Astrocyte (in vitro differentiated cells and primary cell): Measurements from ENCODE around the gene WEE2. TPM values are rescaled to one million over a fixed set of nuclear protein-coding genes. Genes with fewer than 3 reads are reported as not detected.
"Not testable (repeated sequence)": the region's sequence is repeated elsewhere in the genome, so short reads cannot be mapped to it uniquely, and the experiment has no call there.

Source experiments
- DNase-seq: peaks from one replicate; pipeline ENCODE4 v3.0.0-alpha.2; 2010; ENCODE audit warnings: low read depth
- FAIRE-seq: peaks from 2 replicates; lab custom pipeline; 2011; peaks lifted over from hg19 to GRCh38; lab: Jason Lieb, UNC
- H2AFZ ChIP-seq: 2 replicates; pipeline ENCODE4 v1.6.0; 2012; ENCODE audit warnings: low read depth, low read length, inconsistent platforms
- H3K27ac ChIP-seq: 2 replicates; pipeline ENCODE4 v1.5.1; 2011; ENCODE audit warnings: low read depth, low read length, inconsistent platforms
- H3K27me3 ChIP-seq: 2 replicates; pipeline ENCODE4 v1.6.0; 2011; ENCODE audit warnings: low read length, inconsistent platforms; ENCODE audit not compliant: insufficient read depth
- H3K36me3 ChIP-seq: 2 replicates; pipeline ENCODE4 v1.5.1; 2011; ENCODE audit warnings: low read length, inconsistent platforms; ENCODE audit not compliant: insufficient read depth
- H3K4me1 ChIP-seq: 2 replicates; pipeline ENCODE4 v1.5.1; 2011; ENCODE audit warnings: low read length, inconsistent platforms; ENCODE audit not compliant: insufficient read depth
- H3K4me2 ChIP-seq: 2 replicates; pipeline ENCODE4 v1.6.0; 2012; ENCODE audit warnings: low read length, inconsistent platforms
- H3K4me3 ChIP-seq: 2 replicates; pipeline ENCODE4 v1.5.1; 2011; ENCODE audit warnings: low read depth, mild to moderate bottlenecking, low read length, inconsistent platforms; ENCODE audit not compliant: insufficient read depth
- H3K79me2 ChIP-seq: 2 replicates; pipeline ENCODE4 v1.6.0; 2012; ENCODE audit warnings: mild to moderate bottlenecking, low read length, inconsistent platforms; ENCODE audit not compliant: insufficient read depth
- H3K9ac ChIP-seq: 2 replicates; pipeline ENCODE4 v1.6.0; 2012; ENCODE audit warnings: mild to moderate bottlenecking, low read length, inconsistent platforms
- H3K9me3 ChIP-seq: 2 replicates; pipeline ENCODE4 v1.5.1; 2012; ENCODE audit warnings: low read depth, mild to moderate bottlenecking, low read length, inconsistent platforms; ENCODE audit not compliant: insufficient read depth
- H4K20me1 ChIP-seq: 2 replicates; pipeline ENCODE4 v1.6.0; 2012; ENCODE audit warnings: low read length, inconsistent platforms; ENCODE audit not compliant: insufficient read depth
- H3K27ac Mint-ChIP-seq: one replicate; pipeline ENCODE4 v1.8.0; 2021; ENCODE audit warnings: mild to moderate bottlenecking, mixed read lengths; ENCODE audit not compliant: unreplicated experiment
- H3K27me3 Mint-ChIP-seq: one replicate; pipeline ENCODE4 v1.8.0; 2021; ENCODE audit warnings: low read depth, mixed read lengths; ENCODE audit not compliant: unreplicated experiment
- H3K36me3 Mint-ChIP-seq: one replicate; pipeline ENCODE4 v1.8.0; 2021; ENCODE audit warnings: low read depth, mixed read lengths; ENCODE audit not compliant: unreplicated experiment
- H3K4me1 Mint-ChIP-seq: one replicate; pipeline ENCODE4 v1.8.0; 2021; ENCODE audit warnings: low read depth, mixed read lengths; ENCODE audit not compliant: unreplicated experiment
- H3K4me3 Mint-ChIP-seq: one replicate; pipeline ENCODE4 v1.8.0; 2021; ENCODE audit warnings: mild to moderate bottlenecking, moderate library complexity, mixed read lengths; ENCODE audit not compliant: unreplicated experiment
- H3K9me3 Mint-ChIP-seq: one replicate; pipeline ENCODE4 v1.8.0; 2021; ENCODE audit warnings: mild to moderate bottlenecking, mixed read lengths; ENCODE audit not compliant: unreplicated experiment
- EZH2 ChIP-seq: IDR thresholded peaks from 2 replicates; pipeline ENCODE4 v1.6.1; 2012; ENCODE audit warnings: mild to moderate bottlenecking, low read length, inconsistent platforms; ENCODE audit not compliant: insufficient read depth
- total RNA-seq: library from RNA; stranded (reverse); gene quantifications from 2 replicates; pipeline ENCODE4 v1.2.1, GENCODE V29; 2021
- TF ChIP-seq, protein P1 (sequence below): IDR thresholded peaks from 2 replicates; pipeline ENCODE4 v1.5.1; 2011; ENCODE audit warnings: low read depth, mild to moderate bottlenecking, inconsistent platforms, low read length, moderate library complexity; ENCODE audit not compliant: insufficient read depth

Gene WEE2
- total RNA-seq, 1 donor from 2014 or later: not detected

DNA sequence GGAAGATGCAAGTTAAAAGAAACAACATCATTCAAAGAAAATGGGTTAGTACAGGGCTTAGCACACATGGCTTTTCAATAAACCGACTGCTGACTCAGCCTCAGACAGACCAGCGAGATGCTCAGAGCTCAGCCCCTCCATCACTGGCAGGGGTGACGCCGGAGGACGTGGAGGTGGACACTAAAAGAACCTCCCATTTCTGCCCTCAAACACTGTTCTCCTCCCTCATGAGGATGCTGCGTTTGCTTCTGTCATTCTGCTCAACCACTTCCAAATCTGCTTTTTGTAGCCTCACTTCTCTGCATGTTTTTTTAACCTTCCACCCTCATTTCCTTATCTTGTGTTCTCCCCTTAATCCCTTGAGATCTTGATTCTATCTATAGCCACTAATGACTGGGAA is 21.5 kb upstream of the WEE2 start:
- no peak for DNase-seq
- no peak for TF ChIP-seq EZH2
- TF ChIP-seq, protein P1, sequence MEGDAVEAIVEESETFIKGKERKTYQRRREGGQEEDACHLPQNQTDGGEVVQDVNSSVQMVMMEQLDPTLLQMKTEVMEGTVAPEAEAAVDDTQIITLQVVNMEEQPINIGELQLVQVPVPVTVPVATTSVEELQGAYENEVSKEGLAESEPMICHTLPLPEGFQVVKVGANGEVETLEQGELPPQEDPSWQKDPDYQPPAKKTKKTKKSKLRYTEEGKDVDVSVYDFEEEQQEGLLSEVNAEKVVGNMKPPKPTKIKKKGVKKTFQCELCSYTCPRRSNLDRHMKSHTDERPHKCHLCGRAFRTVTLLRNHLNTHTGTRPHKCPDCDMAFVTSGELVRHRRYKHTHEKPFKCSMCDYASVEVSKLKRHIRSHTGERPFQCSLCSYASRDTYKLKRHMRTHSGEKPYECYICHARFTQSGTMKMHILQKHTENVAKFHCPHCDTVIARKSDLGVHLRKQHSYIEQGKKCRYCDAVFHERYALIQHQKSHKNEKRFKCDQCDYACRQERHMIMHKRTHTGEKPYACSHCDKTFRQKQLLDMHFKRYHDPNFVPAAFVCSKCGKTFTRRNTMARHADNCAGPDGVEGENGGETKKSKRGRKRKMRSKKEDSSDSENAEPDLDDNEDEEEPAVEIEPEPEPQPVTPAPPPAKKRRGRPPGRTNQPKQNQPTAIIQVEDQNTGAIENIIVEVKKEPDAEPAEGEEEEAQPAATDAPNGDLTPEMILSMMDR: no peak
- H3K4me3 ChIP-seq: no peak overlapping the region
- no peak overlapping the region for H3K9ac ChIP-seq
- H3K4me2 ChIP-seq: no peak overlapping the region
- no peak overlapping the region for H3K27ac Mint-ChIP-seq
- peaks cover 35% of the 10 kb centered on the region for H4K20me1 ChIP-seq
- no peaks in the 10 kb centered on the region for H3K9me3 ChIP-seq
- no peaks in the 10 kb centered on the region for H3K27me3 ChIP-seq
- H3K4me3 Mint-ChIP-seq: no peak overlapping the region
- no peaks in the 10 kb centered on the region for H3K27me3 Mint-ChIP-seq
- no peaks in the 10 kb centered on the region for H3K4me1 Mint-ChIP-seq
- H3K4me1 ChIP-seq: no peaks in the 10 kb centered on the region
- no peaks in the 10 kb centered on the region for H3K36me3 Mint-ChIP-seq
- peaks cover 11% of the 10 kb centered on the region for H3K36me3 ChIP-seq
- no peak for FAIRE-seq
- peaks cover 7% of the 10 kb centered on the region for H3K79me2 ChIP-seq
- H3K27ac ChIP-seq: no peak overlapping the region
- H3K9me3 Mint-ChIP-seq: no peaks in the 10 kb centered on the region
- H2AFZ ChIP-seq: no peak overlapping the region

DNA sequence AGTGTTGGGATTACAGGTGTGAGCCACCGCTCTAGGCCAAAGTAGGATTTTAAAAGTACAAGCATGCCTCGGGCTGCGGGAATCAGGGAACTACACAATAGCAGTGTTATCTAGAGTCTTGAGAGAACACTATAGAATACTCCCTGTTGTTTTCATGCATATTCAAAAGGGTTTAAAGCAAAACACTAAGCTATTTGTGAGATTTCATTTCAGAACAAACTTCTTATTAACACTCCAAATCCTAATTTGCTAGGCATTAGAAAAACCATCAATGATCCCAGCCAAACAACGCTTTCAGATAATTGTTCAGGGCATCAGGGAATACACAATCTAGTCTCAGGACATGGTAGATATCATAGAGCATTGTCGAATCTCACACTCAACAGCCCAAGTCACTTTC is 20.1 kb upstream of the WEE2 start:
- peaks cover 13% of the 10 kb centered on the region for H3K79me2 ChIP-seq
- H3K4me1 ChIP-seq: no peaks in the 10 kb centered on the region
- H3K9me3 Mint-ChIP-seq: no peaks in the 10 kb centered on the region
- peaks cover 7% of the 10 kb centered on the region for H3K36me3 ChIP-seq
- TF ChIP-seq EZH2: no peak
- TF ChIP-seq, protein P1: no peak
- H4K20me1 ChIP-seq: peaks cover 35% of the 10 kb centered on the region
- DNase-seq (no peak), FAIRE-seq (no peak)
- H3K4me3 Mint-ChIP-seq: no peak overlapping the region
- no peak overlapping the region for H3K9ac ChIP-seq
- H3K27ac ChIP-seq: no peak overlapping the region
- no peak overlapping the region for H2AFZ ChIP-seq
- no peaks in the 10 kb centered on the region for H3K27me3 Mint-ChIP-seq
- H3K27me3 ChIP-seq: no peaks in the 10 kb centered on the region
- no peak overlapping the region for H3K27ac Mint-ChIP-seq
- H3K4me3 ChIP-seq: no peak overlapping the region
- H3K4me1 Mint-ChIP-seq: no peaks in the 10 kb centered on the region
- no peaks in the 10 kb centered on the region for H3K9me3 ChIP-seq
- H3K4me2 ChIP-seq: no peak overlapping the region
- H3K36me3 Mint-ChIP-seq: no peaks in the 10 kb centered on the region

DNA sequence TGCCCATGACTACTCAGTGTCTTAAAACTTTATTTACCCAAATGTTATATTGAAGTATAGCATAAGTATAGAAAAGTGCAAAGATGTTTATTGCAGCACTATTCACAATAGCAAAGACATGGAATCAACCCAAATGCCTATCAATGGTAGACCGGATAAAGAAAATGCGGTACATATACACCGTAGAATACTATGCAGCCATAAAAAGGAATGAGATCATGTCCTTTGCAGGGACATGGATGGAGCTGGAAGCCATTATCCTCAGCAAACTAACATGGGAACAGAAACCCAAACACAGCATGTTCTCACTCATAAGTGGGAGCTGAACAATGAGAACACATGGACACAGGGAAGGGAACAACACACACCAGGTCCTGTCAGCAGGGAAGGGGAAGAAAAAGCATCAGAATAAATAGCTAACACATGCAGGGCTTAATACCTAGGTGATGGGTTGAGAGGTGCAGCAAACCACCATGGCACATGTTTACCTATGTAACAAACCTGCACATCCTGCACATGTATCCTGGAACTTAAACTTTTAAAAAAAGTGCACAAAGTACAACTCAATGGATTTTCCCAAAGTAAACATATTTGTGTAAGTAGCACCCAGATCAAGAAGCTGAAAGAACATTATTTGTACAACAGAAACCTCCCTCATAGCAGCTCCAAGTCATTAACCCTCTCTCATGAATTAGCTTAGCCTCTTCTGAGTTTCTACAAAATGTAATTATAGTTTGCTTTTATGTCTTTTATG is 18.9 kb upstream of the WEE2 start:
- not testable (repeated sequence) for H3K9me3 ChIP-seq, DNase-seq, H3K9ac ChIP-seq, H3K9me3 Mint-ChIP-seq, H2AFZ ChIP-seq, H3K4me3 Mint-ChIP-seq, H3K27me3 ChIP-seq, H3K36me3 ChIP-seq, H3K27me3 Mint-ChIP-seq, H3K4me1 Mint-ChIP-seq, FAIRE-seq, H3K4me2 ChIP-seq, H3K27ac Mint-ChIP-seq, H3K27ac ChIP-seq, H3K4me1 ChIP-seq, H3K4me3 ChIP-seq, H3K36me3 Mint-ChIP-seq
- peaks cover 35% of the 10 kb centered on the region for H4K20me1 ChIP-seq
- peaks cover 13% of the 10 kb centered on the region for H3K79me2 ChIP-seq
